HUES64 (cell line): ENCODE data around the gene TCF7L2.

ENCODE experiments used
- H3K27ac ChIP-seq: 2 replicates; pipeline ENCODE4 v1.7.0; 2013; ENCODE audit warnings: low read depth, low read length, inconsistent platforms
- H3K27me3 ChIP-seq: 2 replicates; pipeline ENCODE4 v1.6.1; 2013; ENCODE audit warnings: mild to moderate bottlenecking, low read length; ENCODE audit not compliant: insufficient read depth
- H3K36me3 ChIP-seq: 2 replicates; pipeline ENCODE4 v1.6.1; 2013; ENCODE audit warnings: mild to moderate bottlenecking, low read length; ENCODE audit not compliant: insufficient read depth
- H3K4me1 ChIP-seq: 2 replicates; pipeline ENCODE4 v1.6.1; 2013; ENCODE audit warnings: mild to moderate bottlenecking, low read length, moderate library complexity; ENCODE audit not compliant: insufficient read depth
- H3K4me3 ChIP-seq: 2 replicates; pipeline ENCODE4 v1.5.1; 2013; ENCODE audit warnings: mild to moderate bottlenecking, low read length, moderate library complexity
- H3K9ac ChIP-seq: 2 replicates; pipeline ENCODE4 v1.6.1; 2013; ENCODE audit warnings: mild to moderate bottlenecking, low read depth, low read length
- H3K9me3 ChIP-seq: 2 replicates; pipeline ENCODE4 v1.6.1; 2013; ENCODE audit warnings: low read depth, low read length; ENCODE audit not compliant: insufficient read depth
- WGBS: fragments of 150-250, 120-280 bp; methylation state at CpG from one replicate; pipeline ENCODE4 v1.1.7; 2013; ENCODE audit warnings: missing lambda C conversion rate; 5-methylcytosine and 5-hydroxymethylcytosine counted together

The TCF7L2 gene

DNA sequence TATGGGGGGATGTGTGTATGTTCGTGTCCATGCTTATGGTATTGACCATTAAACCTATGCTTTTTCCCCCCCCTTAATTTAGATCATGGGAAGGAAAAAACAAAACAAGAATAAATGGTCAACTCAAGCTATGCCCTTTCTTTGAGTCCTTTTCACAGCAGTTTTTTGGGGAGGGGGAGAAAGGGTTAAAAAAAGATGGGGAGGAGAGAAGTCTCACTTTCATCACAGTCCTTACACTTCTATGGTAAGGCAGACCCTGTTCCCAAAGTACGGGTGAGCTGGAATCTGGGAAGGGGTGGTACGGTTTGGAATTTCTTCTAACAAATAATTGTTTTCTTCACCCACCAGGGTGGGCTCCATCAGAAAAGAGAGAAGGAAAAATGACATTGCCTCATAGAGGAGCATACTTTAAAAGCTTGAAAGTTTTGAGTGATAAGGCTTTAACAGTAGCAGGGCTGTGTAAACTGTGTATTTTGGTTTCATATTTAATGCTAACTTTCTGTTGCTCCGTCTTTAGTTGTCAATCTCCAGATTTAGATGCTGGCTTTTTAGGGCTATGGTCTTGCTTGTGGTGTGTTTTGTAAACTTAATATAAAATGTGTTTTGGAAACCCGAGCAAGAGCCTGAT, 180.1 kb downstream of the TCF7L2 start:
- Histone ChIP-seq H3K27me3 (0 out of 2 replicates have a peak, but pooled peaks cover 5% of the 10 kb centered on the region), H3K4me1 (peaks cover 90% of the 10 kb centered on the region), H3K27ac (no peak overlapping the region), H3K9me3 (no peaks in the 10 kb centered on the region), H3K9ac (no peak overlapping the region), H3K4me3 (no peak overlapping the region), H3K36me3 (no peaks in the 10 kb centered on the region)
- WGBS: 89% methylated on average over 2 of the region's 5 CpGs

DNA sequence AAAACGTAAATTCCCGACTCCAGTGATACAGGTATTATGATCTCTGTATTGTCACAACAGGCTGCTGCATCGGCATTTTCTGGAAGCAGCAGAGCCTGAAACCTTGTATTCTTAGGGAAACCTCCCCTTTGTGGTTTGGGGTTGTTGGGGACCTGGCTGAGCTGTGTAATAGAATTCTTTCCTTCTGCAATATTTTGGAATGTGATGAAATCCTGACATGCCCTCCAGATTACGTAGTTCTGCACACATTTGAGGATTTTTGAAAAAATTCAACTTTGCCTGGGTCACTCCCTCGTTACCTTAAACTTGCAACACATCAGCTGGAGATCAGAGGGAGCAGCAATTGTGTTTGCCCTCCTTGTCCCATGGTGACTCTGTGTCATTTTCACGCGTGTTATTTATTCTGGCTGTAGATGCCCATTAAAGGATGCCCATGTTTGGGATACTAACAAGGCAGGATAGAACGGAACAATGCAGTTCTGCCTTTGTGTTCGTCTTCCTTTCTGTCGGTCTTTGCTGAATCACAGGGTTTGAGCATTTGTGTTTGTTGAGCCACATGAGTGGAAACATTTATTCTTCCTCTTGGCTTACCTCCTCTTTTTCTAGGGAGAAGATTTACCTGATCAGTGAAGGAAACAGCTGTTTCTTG, 181.7 kb downstream of the TCF7L2 start:
- H3K27me3 ChIP-seq: no peaks in the 10 kb centered on the region
- H3K4me1 ChIP-seq: peaks cover 95% of the 10 kb centered on the region
- H3K4me3 ChIP-seq: no peak overlapping the region
- no peak overlapping the region; the same call in 1 of the 2 replicates for H3K27ac ChIP-seq
- no peaks in the 10 kb centered on the region for H3K9me3 ChIP-seq
- WGBS: 73% methylated on average over 10 of the region's 10 CpGs
- H3K9ac ChIP-seq: no peak overlapping the region
- no peaks in the 10 kb centered on the region for H3K36me3 ChIP-seq

DNA sequence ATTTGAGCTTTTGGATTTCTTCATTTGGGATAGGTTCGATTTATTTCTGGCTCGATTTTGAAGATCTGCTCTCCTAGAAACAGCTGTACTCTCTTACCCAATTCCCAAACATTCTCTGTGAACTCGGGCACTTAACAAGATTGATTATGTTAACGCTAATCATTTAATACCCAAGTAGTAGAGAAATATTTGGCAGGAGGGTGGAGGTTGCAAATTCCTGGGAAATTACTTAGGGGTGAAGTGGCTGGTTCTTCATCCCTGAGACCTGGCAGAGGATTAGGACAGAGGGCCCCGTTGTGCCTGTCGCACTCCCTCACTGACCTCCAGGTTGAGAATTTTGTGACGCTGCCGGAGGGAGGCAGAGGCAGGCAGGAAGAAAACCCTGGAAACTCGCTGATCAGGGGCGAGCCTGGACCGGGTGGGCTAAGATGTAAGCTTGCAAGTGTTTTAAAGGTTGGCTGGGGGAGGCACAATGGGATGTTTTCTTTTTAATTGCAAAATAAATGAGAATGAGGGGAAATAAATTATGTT, 182.6 kb downstream of the TCF7L2 start:
- no peaks in the 10 kb centered on the region for H3K36me3 ChIP-seq
- H3K9ac ChIP-seq: no peak overlapping the region
- no peak overlapping the region; the same call in 1 of the 2 replicates for H3K27ac ChIP-seq
- WGBS: 15% methylated on average over 8 of the region's 11 CpGs
- H3K9me3 ChIP-seq: no peaks in the 10 kb centered on the region
- H3K27me3 ChIP-seq: no peaks in the 10 kb centered on the region
- peaks cover 96% of the 10 kb centered on the region for H3K4me1 ChIP-seq
- no peak overlapping the region; the same call in 1 of the 2 replicates for H3K4me3 ChIP-seq

DNA sequence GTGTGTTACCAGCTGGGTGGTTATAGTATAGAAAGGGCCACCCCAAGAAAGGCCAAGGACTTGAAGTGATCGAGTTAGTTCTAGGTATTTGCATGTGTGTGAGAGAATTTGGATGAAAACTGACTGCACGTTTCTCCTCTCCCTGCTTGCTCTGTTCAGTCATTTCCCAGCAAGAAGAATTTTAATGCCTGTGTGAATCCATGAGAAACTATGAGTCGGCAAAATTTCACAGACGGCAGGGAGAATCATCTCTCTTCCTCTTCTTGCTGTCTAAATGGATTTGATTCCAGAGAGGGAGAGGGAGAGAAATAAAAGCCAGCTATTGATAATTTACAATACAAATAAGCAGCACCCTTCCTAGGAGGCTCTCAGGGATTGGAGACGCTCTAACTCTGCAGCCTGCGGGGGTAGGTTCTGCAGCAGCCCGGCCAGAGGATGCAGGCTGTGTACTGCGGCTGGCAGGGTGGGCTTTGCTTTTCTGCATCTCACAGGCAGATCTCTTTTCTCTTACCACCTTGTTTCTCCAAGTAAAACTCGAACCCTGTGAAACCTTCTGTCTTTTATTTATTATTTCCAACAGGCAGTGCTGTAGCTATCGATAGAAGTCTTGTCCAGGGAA, 183.6 kb downstream of the TCF7L2 start:
- Histone ChIP-seq H3K4me3 (no peak overlapping the region), H3K36me3 (no peaks in the 10 kb centered on the region), H3K27me3 (no peaks in the 10 kb centered on the region), H3K4me1 (peaks cover 90% of the 10 kb centered on the region), H3K9ac (0 out of 2 replicates have a peak overlapping the region, but pooled peaks have one; percentile 11), H3K27ac (peak overlapping the region; percentile 19; the same call in 1 of the 2 replicates), H3K9me3 (no peaks in the 10 kb centered on the region)
- WGBS: 61% methylated on average over 10 of the region's 10 CpGs

DNA sequence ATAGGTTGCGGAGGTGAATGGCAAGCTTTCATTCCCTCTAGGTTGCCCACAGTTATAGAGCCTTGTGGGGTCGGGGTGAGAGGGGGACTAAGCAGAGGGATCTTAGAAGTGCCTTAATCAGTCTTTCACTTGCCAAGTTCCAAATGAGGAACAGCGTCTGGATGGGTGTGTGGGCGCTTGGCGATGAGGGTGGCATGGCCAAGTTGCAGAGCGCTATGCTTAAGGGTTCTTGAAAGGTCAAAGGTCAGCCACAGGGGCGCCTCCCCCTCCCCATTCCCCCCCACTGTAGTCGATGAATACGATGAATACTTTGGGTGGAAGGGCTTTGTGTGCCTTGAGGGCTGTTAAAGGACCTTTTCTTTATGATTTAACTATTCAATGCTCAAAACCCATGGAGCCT, 185.0 kb downstream of the TCF7L2 start:
- Histone ChIP-seq H3K9me3 (no peaks in the 10 kb centered on the region), H3K27me3 (no peaks in the 10 kb centered on the region), H3K4me1 (peaks cover 89% of the 10 kb centered on the region), H3K27ac (peak overlapping the region; percentile 82), H3K4me3 (peak overlapping the region; percentile 9; the same call in 1 of the 2 replicates), H3K9ac (no peak overlapping the region), H3K36me3 (no peaks in the 10 kb centered on the region)
- WGBS: 33% methylated on average over 5 of the region's 9 CpGs

DNA sequence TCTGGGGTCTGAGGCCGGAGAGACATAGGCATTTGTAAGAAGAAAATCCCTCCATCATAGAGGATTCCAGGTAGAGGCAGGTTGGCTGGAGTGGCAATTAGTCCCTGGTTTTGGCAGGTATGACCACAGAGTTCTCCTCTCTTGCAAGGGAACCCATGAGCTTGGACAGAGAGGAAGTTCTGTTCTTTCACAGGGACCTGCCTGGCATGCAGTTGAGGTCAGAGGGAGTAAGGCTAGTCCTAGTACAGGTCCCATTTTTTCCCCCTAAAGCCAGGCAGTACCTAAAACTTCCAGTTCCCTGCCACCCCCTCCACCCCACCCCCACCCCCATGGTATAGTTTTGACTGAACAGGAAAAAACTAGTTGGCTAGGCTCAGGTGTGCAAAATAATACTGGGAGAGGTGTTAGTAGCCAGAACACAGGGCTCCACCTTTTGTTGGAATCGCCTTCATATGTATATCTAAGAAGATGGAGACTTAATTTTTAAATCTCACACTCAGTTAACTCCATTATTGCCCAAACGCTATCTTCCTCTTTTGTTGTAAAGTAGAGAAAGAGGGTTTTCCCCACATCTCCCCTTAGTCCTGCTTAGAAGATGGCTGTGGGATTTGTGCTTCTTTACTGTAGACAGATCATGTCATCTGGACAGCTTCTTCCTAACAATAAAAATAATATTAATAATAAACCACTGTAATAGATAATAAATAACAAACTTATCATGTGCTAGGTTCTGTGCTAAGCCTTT, 188.1 kb downstream of the TCF7L2 start:
- H3K4me1 ChIP-seq: peaks cover 70% of the 10 kb centered on the region

DNA sequence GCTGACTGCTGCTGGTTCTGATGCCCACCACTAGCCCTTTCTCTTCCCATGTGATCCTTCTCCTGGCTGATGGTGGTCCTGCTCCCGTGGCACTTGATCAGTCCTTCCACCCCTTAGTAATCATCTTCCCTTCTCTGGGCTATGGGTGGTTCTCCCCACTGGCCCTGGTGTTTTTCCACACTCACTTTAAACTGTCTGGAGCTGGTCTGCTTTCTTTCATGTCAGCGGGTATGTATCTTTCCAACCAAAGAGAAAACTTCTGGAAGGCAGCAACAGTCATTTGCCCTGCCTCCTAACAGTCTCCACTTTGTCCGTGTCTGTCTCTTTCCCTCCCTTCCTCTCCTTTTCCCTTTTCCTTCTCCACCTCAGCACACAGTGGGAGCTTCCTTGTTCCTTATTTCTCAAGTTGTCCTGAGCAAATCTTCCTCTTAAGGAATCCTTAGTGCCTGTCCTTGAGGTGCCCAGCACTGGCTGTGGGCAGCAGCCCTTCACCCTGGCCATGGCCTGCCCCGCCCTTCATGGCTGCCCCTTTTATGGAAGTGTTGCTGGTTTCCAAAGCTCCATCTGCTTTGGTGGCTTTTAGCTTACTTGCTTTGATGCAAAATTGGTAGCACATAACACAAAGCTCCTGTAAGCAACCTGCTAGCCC, 189.0 kb downstream of the TCF7L2 start:
- Histone ChIP-seq H3K36me3 (peaks cover 29% of the 10 kb centered on the region), H3K4me1 (peaks cover 60% of the 10 kb centered on the region), H3K4me3 (no peak overlapping the region), H3K9ac (no peak overlapping the region), H3K27me3 (no peaks in the 10 kb centered on the region), H3K27ac (no peak overlapping the region), H3K9me3 (no peaks in the 10 kb centered on the region)
- WGBS: 92% methylated on average over 4 of the region's 4 CpGs

More for the DNA sequence above, 188.1 kb downstream of the TCF7L2 start:
- no peak overlapping the region for H3K9ac ChIP-seq
- no peaks in the 10 kb centered on the region for H3K9me3 ChIP-seq
- no peaks in the 10 kb centered on the region for H3K27me3 ChIP-seq
- no peak overlapping the region for H3K27ac ChIP-seq
- 100% methylated on average over 1 of the region's 3 CpGs for WGBS
- no peak overlapping the region for H3K4me3 ChIP-seq
- peaks cover 19% of the 10 kb centered on the region for H3K36me3 ChIP-seq

DNA sequence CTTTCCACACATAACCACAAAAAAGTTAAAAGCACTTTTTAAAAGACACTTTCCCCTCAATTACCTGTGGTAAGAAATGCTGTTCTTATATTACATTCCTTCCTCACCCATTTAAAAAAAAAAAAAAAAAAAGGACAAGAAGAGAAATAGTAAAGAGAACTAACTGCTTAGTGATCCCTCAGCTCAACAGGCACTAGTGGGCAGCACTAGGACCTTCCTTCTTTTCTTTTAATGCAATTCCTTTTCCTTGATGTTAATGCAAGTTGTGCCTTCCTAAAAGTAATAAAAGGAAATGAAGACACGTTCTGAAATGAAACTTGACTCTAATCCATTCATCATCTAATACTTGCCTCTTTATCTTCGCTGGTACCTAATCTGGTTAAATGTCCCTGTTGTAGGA, 189.7 kb downstream of the TCF7L2 start:
- 91% methylated on average over 1 of the region's 2 CpGs for WGBS
- H3K9me3 ChIP-seq: no peaks in the 10 kb centered on the region
- no peak overlapping the region for H3K9ac ChIP-seq
- H3K27me3 ChIP-seq: no peaks in the 10 kb centered on the region
- H3K36me3 ChIP-seq: peaks cover 35% of the 10 kb centered on the region
- H3K4me1 ChIP-seq: peaks cover 54% of the 10 kb centered on the region
- H3K27ac ChIP-seq: 0 out of 2 replicates have a peak overlapping the region, but pooled peaks have one; percentile 7
- H3K4me3 ChIP-seq: no peak overlapping the region

DNA sequence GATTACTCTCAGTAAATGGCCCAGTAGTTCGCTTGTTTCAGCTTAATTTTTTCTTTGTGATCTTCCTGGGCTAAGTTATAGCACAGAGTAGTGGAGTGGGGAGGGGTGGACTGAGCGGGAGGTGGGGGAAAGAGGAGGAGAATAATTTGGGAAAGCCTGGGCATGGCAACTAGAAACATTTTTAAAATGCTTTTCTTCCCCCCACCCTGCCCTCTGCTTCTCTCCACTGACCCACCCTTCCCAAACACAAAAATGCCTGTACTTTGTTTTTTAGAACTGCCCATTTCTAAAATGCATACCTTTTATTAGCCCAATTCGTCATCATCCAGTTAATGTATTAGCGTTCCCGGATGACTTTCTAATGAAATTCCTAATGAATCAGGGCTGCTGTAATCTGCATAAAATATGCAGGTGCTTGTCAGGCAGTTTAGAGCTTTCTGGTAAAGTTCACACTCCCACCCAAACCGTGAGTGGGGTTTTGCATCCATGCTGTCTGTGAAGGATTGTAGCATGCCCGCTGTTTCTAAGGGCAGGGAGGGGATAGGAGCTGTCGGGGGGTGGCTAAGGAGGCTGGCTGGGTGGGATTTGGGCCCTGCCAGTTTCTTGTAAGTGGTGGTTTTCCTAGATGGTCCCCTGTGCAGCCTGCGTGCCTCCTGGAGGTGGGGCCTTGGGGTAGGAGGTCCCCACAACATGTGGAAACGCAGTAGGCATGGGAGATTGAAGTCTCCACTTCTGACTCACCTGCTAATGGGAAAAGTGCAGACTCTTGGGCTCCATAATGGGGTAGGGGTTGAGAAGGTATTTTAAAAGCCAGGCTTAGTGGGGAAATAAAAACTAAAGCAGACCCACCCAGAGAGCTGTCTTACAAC, 190.3 kb downstream of the TCF7L2 start:
- peaks cover 42% of the 10 kb centered on the region for H3K36me3 ChIP-seq
- no peak overlapping the region for H3K9ac ChIP-seq
- H3K4me3 ChIP-seq: no peak overlapping the region
- no peaks in the 10 kb centered on the region for H3K27me3 ChIP-seq
- no peaks in the 10 kb centered on the region for H3K9me3 ChIP-seq
- 66% methylated on average over 10 of the region's 10 CpGs for WGBS
- 0 out of 2 replicates have a peak overlapping the region, but pooled peaks have one; percentile 7 for H3K27ac ChIP-seq
- H3K4me1 ChIP-seq: peaks cover 47% of the 10 kb centered on the region
